HG03045 (cell line): ENCODE results near the gene CAB39L.

ENCODE experiments used
- ATAC-seq: cut with Tn5 transposase; IDR thresholded peaks from one replicate; pipeline ENCODE4 v1.9.1; 2021; ENCODE audit warnings: mild to moderate bottlenecking, moderate library complexity; ENCODE audit not compliant: unreplicated experiment

CAB39L gene

DNA sequence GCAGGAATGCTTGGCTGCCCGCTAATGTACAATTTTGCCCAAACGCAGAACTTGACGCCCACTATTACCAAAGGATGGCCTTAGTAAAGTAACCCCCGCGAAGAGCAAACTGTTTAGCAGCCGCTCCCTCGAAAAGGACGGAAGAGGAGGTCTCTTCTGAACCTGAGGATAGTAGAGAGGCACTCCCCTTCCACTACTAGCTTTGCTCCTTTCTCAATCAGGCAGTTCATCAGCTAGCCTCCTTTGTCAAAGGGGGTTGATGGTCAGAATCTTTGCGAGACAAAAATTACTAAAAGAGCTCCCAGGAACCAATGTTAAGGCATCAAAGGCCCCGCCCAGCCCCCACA lies 534 bp downstream of the CAB39L start:
- ATAC-seq, result no peak

DNA sequence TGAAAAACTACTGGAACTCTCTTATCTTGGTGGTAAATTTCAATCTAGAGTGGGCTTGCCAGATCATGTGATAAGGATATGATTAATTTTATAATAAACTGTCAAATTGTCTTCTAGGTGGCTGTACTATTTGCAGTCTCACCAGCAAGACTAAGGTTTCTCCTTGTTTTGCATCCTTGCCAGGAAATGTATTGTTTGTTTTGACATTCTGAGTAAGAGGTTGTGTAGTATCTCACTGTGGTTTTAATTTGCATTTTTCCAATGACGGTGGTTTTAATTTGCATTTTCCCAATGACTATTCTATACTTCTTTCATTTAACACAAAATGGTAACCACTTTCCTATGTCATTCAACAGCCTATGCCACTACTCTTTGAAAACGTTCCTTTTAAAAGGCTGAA lies 2.0 kb downstream of the CAB39L start:
- ATAC-seq, result no peak

DNA sequence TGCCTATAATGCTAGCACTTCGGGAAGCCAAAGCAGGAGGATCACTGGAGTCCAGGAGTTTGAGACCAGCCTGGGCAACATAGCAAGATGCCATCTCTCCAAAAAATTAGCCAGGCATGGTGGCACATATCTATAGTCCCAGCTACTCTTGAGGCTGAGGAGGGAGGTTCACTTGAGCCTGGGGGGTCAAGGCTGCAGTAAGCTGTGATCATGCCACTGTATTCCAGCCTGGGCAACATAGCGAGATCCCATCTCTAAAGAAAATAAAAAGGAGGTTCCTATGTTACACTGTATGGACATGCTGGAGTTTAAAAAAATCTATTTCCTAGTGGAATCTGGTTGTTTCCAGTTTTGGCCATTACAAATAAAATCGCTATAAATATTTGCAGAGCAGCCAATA lies 2.6 kb downstream of the CAB39L start:
- ATAC-seq, result no peak

DNA sequence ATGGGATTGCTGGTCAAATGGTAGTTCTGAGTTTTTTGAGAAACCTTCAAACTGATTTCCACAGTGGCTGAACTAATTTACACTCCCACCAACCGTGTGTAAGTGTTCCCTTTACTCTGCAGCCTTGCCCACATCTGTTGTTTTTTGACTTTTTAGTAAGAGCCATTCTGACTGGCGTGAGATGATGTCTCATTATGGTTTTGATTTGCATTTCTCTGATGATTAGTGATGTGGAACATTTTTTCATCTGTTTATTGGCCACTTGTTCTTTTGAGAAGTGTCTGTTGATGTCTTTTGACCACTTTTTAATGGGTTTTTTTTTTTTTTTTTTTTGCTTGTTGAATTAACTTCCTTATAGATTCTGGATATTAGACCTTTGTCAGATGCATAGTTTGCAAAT lies 4.3 kb downstream of the CAB39L start:
- no peak for ATAC-seq

- ATAC-seq, result no peak
These were observed 6.2 kb downstream of the CAB39L start for GRCh38 chr13:49437705-49438104.

DNA sequence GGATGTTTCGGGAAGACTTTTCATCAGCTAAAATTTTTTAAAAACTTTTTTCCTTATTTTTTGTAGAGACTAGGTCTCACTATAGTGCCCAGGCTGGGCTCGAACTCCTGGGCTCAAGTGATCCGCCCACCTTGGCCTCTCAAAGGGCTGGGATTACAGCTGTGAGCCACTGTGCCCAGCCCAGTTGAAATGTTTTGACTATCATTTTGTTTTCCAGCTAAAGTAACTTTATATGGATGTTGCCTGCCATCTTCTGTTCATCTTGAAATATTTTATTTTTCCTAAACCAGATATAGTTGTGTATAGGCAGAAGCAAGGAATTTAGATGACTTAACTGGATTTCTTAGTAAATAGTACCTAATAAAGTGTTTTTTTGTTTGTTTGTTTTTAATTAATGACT lies 7.0 kb downstream of the CAB39L start:
- ATAC-seq, result no peak

DNA sequence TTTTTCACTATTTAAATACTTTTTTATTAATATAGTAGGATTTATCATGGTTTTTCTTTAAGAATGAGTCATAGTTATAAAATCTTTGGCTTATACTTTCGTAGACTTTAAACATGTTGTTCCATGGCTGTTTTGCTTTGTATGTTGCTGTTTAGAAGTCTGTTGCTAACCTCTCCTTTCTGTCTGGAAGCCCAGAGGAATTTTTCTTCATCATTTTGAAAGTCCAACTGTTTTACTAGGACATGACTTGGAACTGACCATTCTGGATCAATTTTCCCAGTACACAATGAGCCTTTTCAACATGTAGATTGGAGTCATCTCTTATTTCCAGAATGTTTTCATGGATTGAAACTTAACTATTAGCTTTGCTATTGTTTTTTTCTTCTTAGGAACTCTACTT lies 7.9 kb downstream of the CAB39L start:
- no peak for ATAC-seq

GRCh38 chr13:49429121-49429520 lies 14.7 kb downstream of the CAB39L start:
- ATAC-seq, result no peak

- no peak for ATAC-seq
These were observed 15.7 kb downstream of the CAB39L start for GRCh38 chr13:49428041-49428763.

- ATAC-seq, result no peak
These were observed 19.8 kb downstream of the CAB39L start for GRCh38 chr13:49424011-49424560.

DNA sequence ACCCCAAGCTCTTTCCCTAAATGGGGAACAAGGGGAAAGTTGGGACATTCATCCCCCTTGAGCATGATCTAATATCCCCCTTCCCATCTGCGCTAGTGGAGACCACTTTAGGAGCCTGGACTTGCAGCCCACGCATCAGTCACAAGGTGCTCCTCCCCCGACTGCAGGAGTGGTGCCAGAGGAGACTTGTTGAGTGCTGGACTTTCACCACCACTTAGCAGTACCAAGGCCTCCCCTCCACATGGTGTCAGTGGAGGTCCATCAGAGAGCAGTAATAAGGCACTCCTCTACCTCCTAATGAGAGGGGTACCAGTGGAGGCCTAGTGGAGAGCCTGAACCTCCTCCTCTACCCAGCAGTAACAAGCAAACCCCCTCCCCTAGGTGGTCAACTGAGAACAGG lies 22.5 kb downstream of the CAB39L start:
- peak; percentile 66 for ATAC-seq

GRCh38 chr13:49419276-49419675 lies 24.6 kb downstream of the CAB39L start:
- ATAC-seq, result no peak

DNA sequence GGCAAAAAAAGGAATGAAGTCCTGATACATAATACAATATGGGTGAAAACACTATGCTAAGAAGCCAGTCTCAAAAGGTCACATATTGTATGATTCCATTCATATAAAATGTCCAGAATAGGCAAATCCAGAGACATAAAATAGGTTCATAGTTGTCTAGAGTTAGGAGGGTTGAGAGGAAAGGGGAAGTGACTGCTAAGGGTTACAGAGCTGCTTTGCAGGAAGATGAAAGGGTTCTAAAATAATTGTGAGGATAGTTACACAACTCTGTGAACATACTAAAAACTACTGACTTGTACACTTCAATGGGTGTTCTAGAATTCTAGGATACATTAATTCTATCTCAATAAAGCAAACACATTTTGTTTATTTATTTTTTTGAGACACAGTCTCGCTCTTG lies 25.7 kb downstream of the CAB39L start:
- ATAC-seq, result no peak

DNA sequence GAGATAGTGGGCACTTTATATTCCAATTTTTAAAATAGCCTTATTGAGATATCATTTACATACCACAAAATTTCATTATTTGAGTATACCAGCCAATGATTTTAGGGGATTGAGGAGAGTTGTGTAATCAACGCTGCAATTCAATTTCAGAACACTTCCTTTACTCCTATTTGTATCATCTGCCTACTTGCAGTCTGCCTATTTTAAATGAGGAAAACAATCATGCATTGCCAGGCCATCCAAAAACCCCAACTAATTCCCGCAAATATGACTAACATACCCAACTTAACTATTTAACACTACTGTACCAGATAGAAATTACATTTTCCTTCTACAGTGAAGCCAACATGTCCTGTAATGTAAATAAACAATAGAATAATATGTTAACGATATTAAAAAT lies 26.7 kb downstream of the CAB39L start:
- ATAC-seq, result no peak

DNA sequence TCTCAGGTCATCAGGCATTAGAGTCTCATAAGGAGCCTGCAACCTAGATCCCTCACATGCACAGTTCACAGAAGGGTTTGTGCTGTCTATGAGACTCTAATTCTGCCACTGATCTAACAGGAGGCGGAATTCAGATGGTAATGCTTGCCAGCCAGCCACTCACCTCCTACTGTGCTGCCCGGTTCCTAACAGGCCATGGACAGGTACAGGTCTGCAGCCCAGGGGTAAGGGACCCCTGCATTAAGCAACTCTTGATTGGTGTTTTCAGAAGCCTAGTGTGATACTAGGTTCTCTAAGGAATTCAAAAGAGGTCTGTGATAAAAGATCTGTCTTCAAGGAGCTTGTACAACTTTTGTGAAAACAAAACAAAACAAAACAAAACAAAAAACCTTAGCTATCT lies 31.1 kb downstream of the CAB39L start:
- ATAC-seq, result no peak

- no peak for ATAC-seq
These were observed 32.5 kb downstream of the CAB39L start for GRCh38 chr13:49411353-49411752.

DNA sequence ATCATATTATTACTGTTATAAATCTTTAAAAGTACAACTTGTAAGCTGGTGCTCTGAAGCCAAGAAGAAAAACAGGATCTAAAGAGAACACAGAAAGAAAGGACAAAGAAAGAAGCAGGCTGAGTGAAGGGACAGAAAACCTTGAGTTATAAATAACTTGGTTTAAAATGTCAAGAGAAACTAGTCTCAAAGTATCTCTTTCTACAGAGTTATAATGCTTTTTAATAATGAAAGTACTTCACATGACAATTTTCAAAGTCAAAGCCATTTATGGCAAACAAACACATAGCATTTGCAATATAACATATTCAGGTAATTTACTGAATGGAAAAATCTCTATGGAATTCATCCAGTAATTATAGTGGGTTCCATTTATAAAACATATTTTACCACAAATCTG lies 33.4 kb downstream of the CAB39L start:
- no peak for ATAC-seq

GRCh38 chr13:49410006-49410405 lies 33.9 kb downstream of the CAB39L start:
- ATAC-seq, result no peak

DNA sequence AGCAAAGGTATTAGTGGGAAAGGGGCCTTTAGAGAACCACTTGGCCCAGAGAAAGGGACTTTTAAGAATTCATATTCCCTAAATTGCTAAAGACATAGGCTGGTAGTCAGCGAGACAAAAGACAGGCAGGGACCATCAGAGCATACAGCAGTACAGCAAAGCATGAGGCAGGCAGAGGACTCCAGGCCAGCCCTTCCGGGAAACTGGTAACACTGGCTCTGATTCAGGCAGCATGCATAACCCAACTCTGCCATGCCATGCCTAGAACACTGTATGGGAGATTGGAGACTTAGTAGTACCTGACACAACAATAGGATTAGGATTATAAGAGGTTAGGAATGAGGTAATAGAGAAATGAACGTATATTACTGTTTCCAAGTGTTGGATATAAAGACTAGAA lies 34.9 kb downstream of the CAB39L start:
- no peak for ATAC-seq

GRCh38 chr13:49407936-49408335 lies 35.9 kb downstream of the CAB39L start:
- ATAC-seq, result no peak

- ATAC-seq, result no peak
These were observed 36.8 kb downstream of the CAB39L start for GRCh38 chr13:49407068-49407467.

- ATAC-seq, result no peak
These were observed 39.2 kb downstream of the CAB39L start for GRCh38 chr13:49404703-49405020.

DNA sequence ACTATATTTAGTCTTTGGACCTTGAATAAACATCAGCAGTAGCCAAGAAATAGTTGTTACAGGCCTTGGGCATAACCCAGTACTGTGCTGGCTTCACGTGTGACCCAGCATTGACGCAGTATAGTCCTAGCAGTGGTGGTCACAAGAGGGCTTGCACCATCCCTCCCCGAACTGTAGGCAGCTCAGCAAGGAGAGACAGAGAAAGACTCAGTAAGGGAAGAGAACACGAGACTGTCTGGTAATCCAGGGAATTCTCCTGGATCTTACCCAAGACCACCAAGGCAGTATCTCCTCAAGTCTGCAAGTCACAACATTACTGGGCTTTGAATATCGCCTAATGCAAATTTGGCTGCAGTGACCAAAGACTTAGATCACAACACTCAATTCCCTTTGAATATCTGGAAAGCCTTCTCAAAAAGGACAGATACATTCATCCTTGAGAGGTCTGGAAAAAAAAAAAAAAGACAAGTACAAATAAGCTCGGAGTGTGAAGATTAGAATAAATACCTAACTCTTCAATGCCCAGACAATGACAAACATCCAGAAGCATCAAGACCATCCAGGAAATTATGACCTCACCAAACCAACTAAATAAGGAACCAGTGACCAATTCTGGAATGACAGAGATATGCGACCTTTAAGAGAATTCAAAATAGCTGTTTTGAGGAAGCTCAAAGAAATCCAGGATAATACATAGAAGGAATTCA lies 39.7 kb downstream of the CAB39L start:
- no peak for ATAC-seq
